Measurements from ENCODE around the gene BPIFA1. TPM values are rescaled to one million over a fixed set of nuclear protein-coding genes. Genes with fewer than 3 reads are reported as not detected.

BPIFA1 gene
- polyA plus RNA-seq (ENCODE audit: insufficient read length in 4 of 4): not detected

- no peak for DNase-seq (ENCODE audit: low read depth in 4 of 4, low spot score in 3 of 4)
These were observed at the start of gene BPIFA1 for GRCh38 chr20:33235696-33236095. Gene BPIFA1, plus strand, starts transcription at chr20:33235996. Its CDS starts 1,716 bp downstream, at chr20:33237712.

GRCh38 chr20:33187491-33187890 lies 48.3 kb upstream of the BPIFA1 start:
- DNase-seq (ENCODE audit: low read depth in 4 of 4, low spot score in 3 of 4): no peak

GRCh38 chr20:33188421-33188820 lies 47.4 kb upstream of the BPIFA1 start:
- no peak for DNase-seq (ENCODE audit: low read depth in 4 of 4, low spot score in 3 of 4)

GRCh38 chr20:33191484-33191883 lies 44.3 kb upstream of the BPIFA1 start:
- DNase-seq (ENCODE audit: low read depth in 4 of 4, low spot score in 3 of 4): no peak

- no peak for DNase-seq (ENCODE audit: low read depth in 4 of 4, low spot score in 3 of 4)
These were observed 43.8 kb upstream of the BPIFA1 start for GRCh38 chr20:33191955-33192354.

- DNase-seq (ENCODE audit: low read depth in 4 of 4, low spot score in 3 of 4): peak in 1 of 4 donors; percentile 6
These were observed 42.8 kb upstream of the BPIFA1 start for GRCh38 chr20:33192912-33193501.

- DNase-seq (ENCODE audit: low read depth in 4 of 4, low spot score in 3 of 4): no peak
These were observed 36.8 kb upstream of the BPIFA1 start for GRCh38 chr20:33199026-33199425.

- no peak for DNase-seq (ENCODE audit: low read depth in 4 of 4, low spot score in 3 of 4)
These were observed 33.3 kb upstream of the BPIFA1 start for GRCh38 chr20:33202451-33202850.

- no peak for DNase-seq (ENCODE audit: low read depth in 4 of 4, low spot score in 3 of 4)
These were observed 32.4 kb upstream of the BPIFA1 start for GRCh38 chr20:33203444-33203843.

GRCh38 chr20:33209789-33210188 lies 26.0 kb upstream of the BPIFA1 start:
- peak; percentile 57 to 72 (median 68) for DNase-seq (ENCODE audit: low read depth in 4 of 4, low spot score in 3 of 4)

- DNase-seq (ENCODE audit: low read depth in 4 of 4, low spot score in 3 of 4): no peak
These were observed 25.4 kb upstream of the BPIFA1 start for GRCh38 chr20:33210371-33210770.

GRCh38 chr20:33211817-33212424 lies 23.9 kb upstream of the BPIFA1 start:
- DNase-seq (ENCODE audit: low read depth in 4 of 4, low spot score in 3 of 4): peak in 3 of 4 donors; percentile 10 to 44 (median 12)

- DNase-seq (ENCODE audit: low read depth in 4 of 4, low spot score in 3 of 4): no peak
These were observed 18.7 kb upstream of the BPIFA1 start, which contains the start of gene BPIFA3 for GRCh38 chr20:33217052-33217451. Gene BPIFA3, plus strand, starts transcription at chr20:33217352. Its CDS starts 185 bp downstream, at chr20:33217537.

GRCh38 chr20:33224399-33224798 lies 11.4 kb upstream of the BPIFA1 start:
- DNase-seq (ENCODE audit: low read depth in 4 of 4, low spot score in 3 of 4): no peak

GRCh38 chr20:33229843-33230242 lies 6.0 kb upstream of the BPIFA1 start:
- no peak for DNase-seq (ENCODE audit: low read depth in 4 of 4, low spot score in 3 of 4)

GRCh38 chr20:33231237-33231636 lies 4.6 kb upstream of the BPIFA1 start:
- DNase-seq (ENCODE audit: low read depth in 4 of 4, low spot score in 3 of 4): no peak

- no peak for DNase-seq (ENCODE audit: low read depth in 4 of 4, low spot score in 3 of 4)
These were observed 3.2 kb upstream of the BPIFA1 start for GRCh38 chr20:33232486-33233072.

- no peak for DNase-seq (ENCODE audit: low read depth in 4 of 4, low spot score in 3 of 4)
These were observed 2.5 kb upstream of the BPIFA1 start for GRCh38 chr20:33233129-33233774.

- no peak for DNase-seq (ENCODE audit: low read depth in 4 of 4, low spot score in 3 of 4)
These were observed 1.7 kb upstream of the BPIFA1 start for GRCh38 chr20:33234050-33234449.

- DNase-seq (ENCODE audit: low read depth in 4 of 4, low spot score in 3 of 4): no peak
These were observed 555 bp downstream of the BPIFA1 start for GRCh38 chr20:33236351-33236750.

- DNase-seq (ENCODE audit: low read depth in 4 of 4, low spot score in 3 of 4): no peak
These were observed 2.2 kb downstream of the BPIFA1 start for GRCh38 chr20:33237989-33238388.

GRCh38 chr20:33239418-33239817 lies 3.6 kb downstream of the BPIFA1 start:
- DNase-seq (ENCODE audit: low read depth in 4 of 4, low spot score in 3 of 4): no peak

All from left renal pelvis (tissue), 4 donors.